GM21825 (cell line): ENCODE measurements around the gene TBX15.

Experiments used
- ATAC-seq: cut with Tn5 transposase; IDR thresholded peaks from one replicate; pipeline ENCODE4 v1.9.1; 2021; ENCODE audit warnings: mild to moderate bottlenecking, moderate library complexity; ENCODE audit not compliant: unreplicated experiment

Gene TBX15

DNA sequence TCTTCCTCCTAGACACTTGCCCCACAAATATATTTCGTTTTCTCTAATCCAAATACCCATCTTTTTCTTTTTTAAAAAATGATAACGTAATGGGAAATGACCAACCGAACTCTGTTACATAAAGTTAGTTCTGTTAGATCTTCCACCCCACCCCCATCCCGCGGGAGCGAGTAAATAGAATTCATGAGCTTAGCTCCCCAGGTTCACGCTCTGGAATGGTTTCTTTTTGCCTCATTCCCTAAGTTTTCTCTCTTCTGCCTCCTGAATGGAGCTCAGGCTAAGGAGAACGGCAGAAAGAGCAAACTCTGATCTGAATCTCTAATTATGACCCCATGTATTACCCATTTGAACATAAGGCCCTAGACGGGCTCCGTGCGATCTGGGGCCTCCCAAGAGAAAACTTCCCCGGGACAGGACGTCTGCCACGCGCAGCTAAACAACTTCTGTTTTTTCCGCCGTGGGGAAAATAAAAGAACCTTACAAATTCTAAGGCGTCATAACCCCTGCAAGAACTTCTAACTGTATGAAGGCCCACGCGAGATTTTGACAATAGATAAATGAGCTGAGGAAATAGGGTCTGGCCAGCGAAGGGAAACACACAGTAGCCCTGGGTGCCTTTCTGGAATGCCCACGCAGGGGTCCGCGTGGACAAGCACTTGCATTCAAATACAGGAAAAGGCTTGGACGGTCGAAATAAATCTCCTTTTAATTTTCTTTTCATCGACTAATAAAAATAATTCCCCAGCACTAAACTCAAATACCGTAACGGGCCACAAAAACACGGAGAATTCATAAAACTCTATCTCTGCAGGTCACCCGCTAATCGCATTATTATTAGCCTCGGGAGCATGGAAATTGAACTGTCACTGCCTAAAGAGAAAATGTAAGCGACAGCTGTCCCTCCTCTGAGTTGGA lies 2.2 kb downstream of the TBX15 start:
- ATAC-seq = no peak

DNA sequence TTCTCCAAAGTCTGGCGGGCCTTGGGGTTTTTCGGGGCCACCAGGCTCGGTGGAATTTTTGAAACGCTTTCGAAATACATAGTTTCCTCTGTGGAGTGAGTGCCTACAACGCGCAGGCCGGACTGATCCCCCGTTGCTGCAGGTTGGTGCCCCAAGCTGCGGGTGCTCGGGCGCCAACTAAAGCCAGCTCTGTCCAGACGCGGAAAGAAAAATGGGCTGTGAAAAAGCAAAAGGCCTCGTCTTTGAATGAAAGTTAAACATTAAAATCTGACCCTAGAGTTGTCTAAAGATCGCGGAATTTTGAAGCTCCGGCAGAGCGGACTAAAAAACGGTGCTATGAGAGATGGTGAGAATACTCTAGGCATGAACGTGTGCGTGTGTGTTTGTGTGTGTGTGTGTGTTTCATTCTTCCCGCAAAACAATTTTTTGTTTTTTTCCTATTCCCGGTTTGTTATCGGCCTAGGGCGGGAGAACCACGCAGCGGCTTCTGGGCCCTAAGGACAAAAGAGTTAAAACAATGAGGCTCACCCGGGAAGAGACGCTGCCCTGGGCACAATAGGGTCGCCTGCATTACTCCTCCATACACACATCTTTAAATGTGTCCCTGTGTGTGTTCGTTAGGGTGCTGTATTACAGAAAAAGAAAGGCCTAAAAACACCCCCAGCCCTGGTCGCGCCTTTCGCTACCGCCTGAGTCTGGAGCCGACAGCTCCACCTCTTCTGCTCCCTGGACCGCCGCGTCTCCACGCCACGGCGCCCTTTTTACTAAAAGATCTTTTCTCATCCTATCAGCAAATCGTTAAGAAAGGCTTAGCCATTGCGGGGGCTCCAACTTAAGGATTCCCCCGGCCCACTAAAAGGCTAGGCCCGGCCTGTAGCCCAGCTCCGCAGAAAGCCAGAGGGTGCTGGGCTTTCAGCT lies 3.2 kb downstream of the TBX15 start:
- ATAC-seq = no peak

DNA sequence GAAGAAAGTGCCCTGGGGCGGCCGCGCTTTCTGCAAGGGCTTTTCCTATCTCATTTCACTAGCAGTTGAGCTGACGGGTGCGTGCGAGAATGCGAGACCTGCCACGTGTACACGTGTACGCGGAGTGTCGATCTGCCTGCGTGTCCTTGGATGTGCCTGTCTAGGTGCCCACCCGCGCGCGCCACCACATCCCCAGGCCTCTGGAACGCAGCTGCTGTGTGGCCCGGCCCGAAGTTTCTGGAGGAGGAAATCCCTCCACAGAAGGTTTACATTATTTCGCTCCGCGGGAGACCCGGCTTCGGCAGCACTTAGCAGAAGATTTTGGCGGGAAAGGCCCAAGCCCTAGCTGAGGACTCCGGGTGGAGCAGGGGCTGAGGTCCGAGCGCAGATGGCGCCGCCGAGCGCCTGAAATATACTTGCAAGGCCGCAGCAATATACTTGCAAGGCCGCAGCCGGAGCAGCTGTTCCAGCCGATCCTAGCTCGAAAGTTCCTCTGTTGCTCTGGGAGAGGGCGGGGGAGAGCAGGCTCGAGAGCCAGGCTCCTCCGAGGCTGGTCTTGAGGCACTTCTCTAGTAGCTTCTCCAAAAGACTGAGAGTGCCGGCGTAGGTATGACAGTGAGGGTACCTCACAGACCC lies 3.9 kb downstream of the TBX15 start:
- ATAC-seq = no peak

DNA sequence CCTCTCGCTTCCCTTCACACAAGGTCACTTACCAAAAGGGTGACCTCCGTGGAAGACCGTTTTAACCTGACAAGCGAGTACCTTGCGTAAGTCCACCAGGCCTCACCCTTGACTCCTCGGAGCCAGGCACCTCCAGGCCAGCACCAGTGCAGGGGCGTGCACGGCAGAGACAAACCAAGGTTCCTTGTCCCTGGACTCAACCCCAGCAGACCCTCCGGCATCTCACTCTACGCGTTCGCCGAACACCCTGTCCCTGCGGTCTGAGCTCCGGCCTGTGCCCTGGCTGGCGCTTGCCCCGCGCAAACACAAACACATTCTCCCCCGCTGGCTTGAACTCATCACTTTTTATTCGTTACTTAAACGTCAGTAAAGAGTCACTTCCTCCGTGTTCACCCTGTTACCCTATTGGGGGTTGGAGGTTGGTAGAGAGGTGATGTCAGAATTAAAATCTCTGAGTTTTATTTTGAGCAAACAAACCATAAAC lies 4.5 kb downstream of the TBX15 start:
- no peak for ATAC-seq

GRCh38 chr1:118982821-118983557 lies 5.2 kb downstream of the TBX15 start:
- ATAC-seq = no peak

DNA sequence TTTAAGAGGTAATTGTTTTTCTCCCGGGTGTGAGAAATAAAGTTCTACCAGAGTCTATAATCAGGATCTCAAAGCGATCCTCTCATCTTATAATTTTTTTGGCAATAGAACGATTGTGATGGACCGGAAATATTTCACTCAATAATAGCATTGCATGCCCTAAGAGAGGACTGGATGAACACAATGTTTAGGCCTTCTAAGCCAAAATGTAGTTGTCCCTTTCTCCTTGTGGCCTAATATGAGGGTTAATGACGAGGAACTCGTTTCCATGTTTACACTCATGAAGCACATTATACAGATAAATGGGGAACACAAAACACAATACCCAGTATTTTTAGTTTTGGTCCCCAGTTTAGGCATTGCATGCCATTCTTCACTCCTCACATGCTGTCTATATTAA lies 5.9 kb downstream of the TBX15 start:
- ATAC-seq = no peak

- ATAC-seq = no peak
Measured at GRCh38 chr1:118981436-118981835, 6.7 kb downstream of the TBX15 start.

- no peak for ATAC-seq
Measured at GRCh38 chr1:118979754-118980575, 8.2 kb downstream of the TBX15 start.

GRCh38 chr1:118978914-118979701 lies 9.0 kb downstream of the TBX15 start:
- no peak for ATAC-seq

DNA sequence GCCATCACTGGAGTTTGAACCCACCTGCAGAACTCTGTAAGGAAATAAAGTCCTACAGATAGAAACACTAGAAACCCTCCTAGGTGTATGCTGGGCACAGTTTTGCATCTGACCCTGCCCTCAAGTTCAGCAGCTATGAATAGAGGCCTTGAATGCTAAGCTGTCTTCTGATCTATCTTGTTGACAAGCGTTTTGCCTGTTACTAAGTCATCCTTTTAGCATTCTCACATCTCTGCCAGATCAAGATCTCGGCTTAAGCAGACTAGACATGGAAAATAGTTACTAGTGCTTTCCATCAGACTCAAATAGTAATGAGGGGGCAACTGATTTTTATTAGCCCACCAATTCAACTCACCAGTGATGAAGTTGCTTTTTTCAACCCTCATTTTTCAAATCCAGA lies 10.5 kb downstream of the TBX15 start:
- ATAC-seq = no peak

- no peak for ATAC-seq
Measured at GRCh38 chr1:118974661-118975060, 13.5 kb downstream of the TBX15 start.

GRCh38 chr1:118973531-118974137 lies 14.5 kb downstream of the TBX15 start:
- no peak for ATAC-seq

- no peak for ATAC-seq
Measured at GRCh38 chr1:118973032-118973431, 15.1 kb downstream of the TBX15 start.

DNA sequence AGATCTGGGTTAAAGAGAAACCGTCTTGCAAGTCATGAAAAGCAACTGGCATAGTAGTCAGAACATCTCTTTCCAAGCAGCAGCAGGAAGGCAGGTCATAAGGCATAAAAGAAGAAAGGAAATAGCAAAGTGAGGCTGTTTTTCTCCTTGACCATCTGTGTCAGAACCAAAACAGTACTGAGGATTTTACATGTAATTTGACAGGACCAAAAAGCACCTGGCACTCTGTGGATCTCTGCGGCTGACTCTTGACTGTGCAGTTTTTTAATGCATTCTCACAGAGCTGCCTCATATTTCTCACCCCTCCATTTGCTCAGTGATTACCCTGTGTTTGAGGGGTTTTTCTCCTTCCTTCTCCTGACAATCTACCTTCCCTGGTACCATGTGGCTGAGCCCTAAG lies 17.7 kb downstream of the TBX15 start:
- no peak for ATAC-seq

DNA sequence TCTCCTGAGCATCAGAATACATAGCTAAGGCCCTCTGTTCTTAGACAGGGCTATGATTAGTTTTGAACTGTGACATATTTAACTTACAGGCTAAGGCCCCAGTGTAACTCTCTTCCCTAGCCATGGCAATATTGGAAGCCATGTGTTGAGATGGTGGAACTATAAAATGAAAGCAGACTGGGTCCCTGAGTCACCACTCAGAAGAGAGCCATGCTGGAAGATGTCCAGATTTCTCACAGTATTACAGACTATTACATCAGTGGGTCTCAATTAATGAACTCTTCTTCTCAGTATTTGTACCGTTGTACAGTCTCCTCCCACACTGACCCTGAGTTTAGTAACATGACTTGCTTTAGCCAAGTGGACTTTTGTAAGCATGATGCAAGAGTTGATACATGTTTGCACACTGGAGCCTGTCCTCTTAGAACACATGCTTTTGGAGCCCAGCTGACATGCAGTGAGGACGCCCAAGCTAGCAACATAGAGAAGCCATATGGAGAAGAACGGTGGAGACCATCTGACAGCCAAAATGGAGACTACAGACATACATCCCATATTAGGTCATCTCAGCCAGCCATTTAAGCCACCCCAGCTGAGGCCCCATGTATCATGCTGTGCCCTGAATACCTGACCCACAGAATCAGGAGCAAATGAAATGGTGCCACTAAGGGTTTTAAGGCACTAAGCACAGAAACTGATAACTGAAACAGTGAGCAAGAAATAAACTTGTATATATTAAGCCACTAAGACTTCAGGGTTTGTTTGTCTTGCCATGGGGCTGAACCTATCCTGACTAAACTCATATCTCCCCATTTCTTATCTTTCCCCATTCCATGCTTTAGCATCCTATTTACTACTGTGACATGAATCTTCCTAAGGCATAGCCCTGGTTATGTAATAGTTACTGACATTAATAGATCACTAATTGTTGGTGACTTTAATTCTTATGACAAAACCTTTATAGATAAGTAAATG lies 24.4 kb downstream of the TBX15 start:
- no peak for ATAC-seq

- no peak for ATAC-seq
Measured at GRCh38 chr1:118963138-118963455, 25.0 kb downstream of the TBX15 start.

DNA sequence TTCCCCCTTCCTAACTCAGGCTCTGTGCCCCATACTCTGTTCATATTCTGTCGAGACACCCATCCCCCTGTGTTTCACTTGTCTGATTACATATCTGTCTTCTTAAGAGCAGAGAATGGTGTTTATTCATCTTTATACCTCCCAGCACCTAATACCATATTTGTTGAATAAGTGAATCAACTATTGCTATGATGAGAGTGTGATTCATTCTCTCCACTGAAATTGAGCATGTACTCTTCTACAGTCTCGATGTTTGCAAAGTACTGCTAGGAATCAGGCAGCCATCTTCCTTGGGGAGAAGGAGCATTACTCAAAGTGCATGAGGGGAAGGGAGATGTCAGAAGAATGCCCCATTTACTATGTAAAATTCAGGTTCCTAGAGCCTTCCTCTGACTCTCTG lies 27.0 kb downstream of the TBX15 start:
- ATAC-seq = no peak
